Endodermal cell (in vitro differentiated cells): ENCODE data around the gene IFT88. TPM values are rescaled to one million over a fixed set of nuclear protein-coding genes. Genes with fewer than 3 reads are reported as not detected.

Experiments used
- DNase-seq: peaks from one replicate; pipeline ENCODE4 v3.0.0-alpha.2; 2017
- H3K27ac ChIP-seq: 2 replicates; pipeline ENCODE4 v1.5.1; 2013; ENCODE audit warnings: mild to moderate bottlenecking, low read depth, low read length, moderate library complexity
- H3K27me3 ChIP-seq: 2 replicates; pipeline ENCODE4 v1.6.1; 2013; ENCODE audit warnings: mild to moderate bottlenecking, low read length, moderate library complexity; ENCODE audit not compliant: insufficient read depth, control insufficient read depth, poor library complexity, severe bottlenecking
- H3K36me3 ChIP-seq: 2 replicates; pipeline ENCODE4 v1.7.0; 2013; ENCODE audit warnings: mild to moderate bottlenecking, low read length, moderate library complexity; ENCODE audit not compliant: control insufficient read depth, insufficient read depth
- H3K4me1 ChIP-seq: one replicate; pipeline ENCODE4 v1.7.0; 2013; ENCODE audit warnings: low read length; ENCODE audit not compliant: control insufficient read depth, insufficient read depth
- H3K4me3 ChIP-seq: 2 replicates; pipeline ENCODE4 v1.5.1; 2013; ENCODE audit warnings: mild to moderate bottlenecking, low read length, moderate library complexity
- H3K9ac ChIP-seq: 2 replicates; pipeline ENCODE4 v1.6.1; 2013; ENCODE audit warnings: mild to moderate bottlenecking, low read length, moderate library complexity; ENCODE audit not compliant: poor library complexity, severe bottlenecking; ENCODE audit errors: extremely low read depth
- H3K9me3 ChIP-seq: 2 replicates; pipeline ENCODE4 v1.6.1; 2013; ENCODE audit warnings: mild to moderate bottlenecking, low read length, moderate library complexity; ENCODE audit not compliant: control insufficient read depth
- H3K27ac Mint-ChIP-seq: 2 replicates; pipeline ENCODE4 v1.8.0; 2020; ENCODE audit warnings: mixed read lengths
- H3K27me3 Mint-ChIP-seq: 2 replicates; pipeline ENCODE4 v1.8.0; 2021; ENCODE audit warnings: mild to moderate bottlenecking, mixed read lengths; ENCODE audit not compliant: insufficient read depth
- H3K36me3 Mint-ChIP-seq: 2 replicates; pipeline ENCODE4 v1.8.0; 2020; ENCODE audit warnings: low read depth, mixed read lengths
- H3K4me1 Mint-ChIP-seq: 2 replicates; pipeline ENCODE4 v1.8.0; 2020; ENCODE audit warnings: mixed read lengths
- H3K4me3 Mint-ChIP-seq: 2 replicates; pipeline ENCODE4 v1.8.0; 2020; ENCODE audit warnings: mild to moderate bottlenecking, moderate library complexity, mixed read lengths
- H3K9me3 Mint-ChIP-seq: 2 replicates; pipeline ENCODE4 v1.8.0; 2020; ENCODE audit warnings: mild to moderate bottlenecking, mixed read lengths
- WGBS, 2 experiments: methylation state at CpG; one replicate each; pipeline versions ENCODE4 v1.1.5 to v1.1.7; 2013; ENCODE audit warnings: missing lambda C conversion rate in 2 of 2, mixed read lengths in 1 of 2; ENCODE audit not compliant: insufficient coverage in 1 of 2, insufficient read length in 1 of 2; 5-methylcytosine and 5-hydroxymethylcytosine counted together
- total RNA-seq, 2 donors: library from RNA; stranded (reverse); fragmentation: NEBNext Ultra II Directional in 1 of 2; extraction: Animal tissue kit (Norgen Biotek cat#: 25700) in 1 of 2; gene quantifications; 2 replicates in 1 of 2; 3 replicates in 1 of 2; pipeline ENCODE4 v1.2.1, GENCODE V29; 2021
- TF ChIP-seq, protein P1 (sequence below): fragments of 200-600 bp; sonication (generic); conservative IDR thresholded peaks from 2 replicates; pipeline ENCODE4 v1.5.0; 2021; ENCODE audit warnings: antibody characterized with exemption, mild to moderate bottlenecking

IFT88 gene
- total RNA-seq, 2 donors from 2014 or later: 15.2 to 18.7 TPM

DNA sequence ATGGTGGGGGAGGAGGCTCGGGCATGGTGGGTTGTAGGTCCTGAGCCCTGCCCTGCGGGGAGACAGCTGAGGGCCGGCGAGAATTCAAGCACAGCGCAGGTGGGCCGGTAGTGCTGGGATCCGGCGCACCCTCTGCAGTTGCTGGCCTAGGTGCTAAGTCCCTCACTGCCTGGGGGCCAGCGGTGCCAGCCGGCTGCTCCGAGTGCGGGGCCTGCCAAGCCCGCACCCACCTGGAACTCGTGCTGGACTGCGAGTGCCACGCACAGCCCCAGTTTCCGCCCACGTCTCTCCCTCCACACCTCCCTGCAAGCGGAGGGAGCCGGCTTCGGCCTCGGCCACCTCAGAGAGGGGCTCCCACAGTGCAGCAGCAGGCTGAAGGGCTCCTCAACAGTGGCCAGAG, 173.1 kb downstream of the IFT88 start:
- no peak overlapping the region for H3K4me3 Mint-ChIP-seq
- peaks cover 6% of the 10 kb centered on the region for H3K36me3 Mint-ChIP-seq
- no peak overlapping the region for H3K9ac ChIP-seq
- H3K27me3 Mint-ChIP-seq: no peaks in the 10 kb centered on the region
- no peaks in the 10 kb centered on the region for H3K9me3 ChIP-seq
- no peak for DNase-seq
- no peaks in the 10 kb centered on the region for H3K4me1 Mint-ChIP-seq
- 95% methylated on average over 22 of the region's 22 CpGs; no CpG with 5 or more reads in 1 of the 2 experiments for WGBS, 2 experiments
- H3K4me1 ChIP-seq: no peaks in the 10 kb centered on the region
- H3K4me3 ChIP-seq: no peak overlapping the region
- peaks cover 17% of the 10 kb centered on the region for H3K9me3 Mint-ChIP-seq
- H3K27ac Mint-ChIP-seq: no peak overlapping the region
- TF ChIP-seq, protein P1, sequence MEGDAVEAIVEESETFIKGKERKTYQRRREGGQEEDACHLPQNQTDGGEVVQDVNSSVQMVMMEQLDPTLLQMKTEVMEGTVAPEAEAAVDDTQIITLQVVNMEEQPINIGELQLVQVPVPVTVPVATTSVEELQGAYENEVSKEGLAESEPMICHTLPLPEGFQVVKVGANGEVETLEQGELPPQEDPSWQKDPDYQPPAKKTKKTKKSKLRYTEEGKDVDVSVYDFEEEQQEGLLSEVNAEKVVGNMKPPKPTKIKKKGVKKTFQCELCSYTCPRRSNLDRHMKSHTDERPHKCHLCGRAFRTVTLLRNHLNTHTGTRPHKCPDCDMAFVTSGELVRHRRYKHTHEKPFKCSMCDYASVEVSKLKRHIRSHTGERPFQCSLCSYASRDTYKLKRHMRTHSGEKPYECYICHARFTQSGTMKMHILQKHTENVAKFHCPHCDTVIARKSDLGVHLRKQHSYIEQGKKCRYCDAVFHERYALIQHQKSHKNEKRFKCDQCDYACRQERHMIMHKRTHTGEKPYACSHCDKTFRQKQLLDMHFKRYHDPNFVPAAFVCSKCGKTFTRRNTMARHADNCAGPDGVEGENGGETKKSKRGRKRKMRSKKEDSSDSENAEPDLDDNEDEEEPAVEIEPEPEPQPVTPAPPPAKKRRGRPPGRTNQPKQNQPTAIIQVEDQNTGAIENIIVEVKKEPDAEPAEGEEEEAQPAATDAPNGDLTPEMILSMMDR: no peak
- no peak overlapping the region for H3K27ac ChIP-seq
- no peaks in the 10 kb centered on the region for H3K27me3 ChIP-seq
- no peaks in the 10 kb centered on the region for H3K36me3 ChIP-seq

Other genes starting within 250 kb of the IFT88 start
- gene CRYL1, start 41.3 kb upstream of the IFT88 start, total RNA-seq: 1 to 10 TPM; 1.7 to 4.1 TPM
- gene IL17D, start 136.5 kb downstream of the IFT88 start, total RNA-seq: under 1 TPM; 0.33 to 0.88 TPM
- gene EEF1AKMT1, start 206.8 kb downstream of the IFT88 start, total RNA-seq: 1 to 10 TPM; 7.6 to 8.1 TPM